Astrocyte (in vitro differentiated cells and primary cell): ENCODE measurements around the gene OTX2. TPM values are rescaled to one million over a fixed set of nuclear protein-coding genes. Genes with fewer than 3 reads are reported as not detected.
A peak's percentile ranks its signal among the peaks of the same experiment; 100 is the strongest.

Experiments used
- DNase-seq: peaks from one replicate; pipeline ENCODE4 v3.0.0-alpha.2; 2010; ENCODE audit warnings: low read depth
- FAIRE-seq: peaks from 2 replicates; lab custom pipeline; 2011; peaks lifted over from hg19 to GRCh38; lab: Jason Lieb, UNC
- H2AFZ ChIP-seq: 2 replicates; pipeline ENCODE4 v1.6.0; 2012; ENCODE audit warnings: low read depth, low read length, inconsistent platforms
- H3K27ac ChIP-seq: 2 replicates; pipeline ENCODE4 v1.5.1; 2011; ENCODE audit warnings: low read depth, low read length, inconsistent platforms
- H3K27me3 ChIP-seq: 2 replicates; pipeline ENCODE4 v1.6.0; 2011; ENCODE audit warnings: low read length, inconsistent platforms; ENCODE audit not compliant: insufficient read depth
- H3K36me3 ChIP-seq: 2 replicates; pipeline ENCODE4 v1.5.1; 2011; ENCODE audit warnings: low read length, inconsistent platforms; ENCODE audit not compliant: insufficient read depth
- H3K4me1 ChIP-seq: 2 replicates; pipeline ENCODE4 v1.5.1; 2011; ENCODE audit warnings: low read length, inconsistent platforms; ENCODE audit not compliant: insufficient read depth
- H3K4me2 ChIP-seq: 2 replicates; pipeline ENCODE4 v1.6.0; 2012; ENCODE audit warnings: low read length, inconsistent platforms
- H3K4me3 ChIP-seq: 2 replicates; pipeline ENCODE4 v1.5.1; 2011; ENCODE audit warnings: low read depth, mild to moderate bottlenecking, low read length, inconsistent platforms; ENCODE audit not compliant: insufficient read depth
- H3K79me2 ChIP-seq: 2 replicates; pipeline ENCODE4 v1.6.0; 2012; ENCODE audit warnings: mild to moderate bottlenecking, low read length, inconsistent platforms; ENCODE audit not compliant: insufficient read depth
- H3K9ac ChIP-seq: 2 replicates; pipeline ENCODE4 v1.6.0; 2012; ENCODE audit warnings: mild to moderate bottlenecking, low read length, inconsistent platforms
- H3K9me3 ChIP-seq: 2 replicates; pipeline ENCODE4 v1.5.1; 2012; ENCODE audit warnings: low read depth, mild to moderate bottlenecking, low read length, inconsistent platforms; ENCODE audit not compliant: insufficient read depth
- H4K20me1 ChIP-seq: 2 replicates; pipeline ENCODE4 v1.6.0; 2012; ENCODE audit warnings: low read length, inconsistent platforms; ENCODE audit not compliant: insufficient read depth
- H3K27ac Mint-ChIP-seq: one replicate; pipeline ENCODE4 v1.8.0; 2021; ENCODE audit warnings: mild to moderate bottlenecking, mixed read lengths; ENCODE audit not compliant: unreplicated experiment
- H3K27me3 Mint-ChIP-seq: one replicate; pipeline ENCODE4 v1.8.0; 2021; ENCODE audit warnings: low read depth, mixed read lengths; ENCODE audit not compliant: unreplicated experiment
- H3K36me3 Mint-ChIP-seq: one replicate; pipeline ENCODE4 v1.8.0; 2021; ENCODE audit warnings: low read depth, mixed read lengths; ENCODE audit not compliant: unreplicated experiment
- H3K4me1 Mint-ChIP-seq: one replicate; pipeline ENCODE4 v1.8.0; 2021; ENCODE audit warnings: low read depth, mixed read lengths; ENCODE audit not compliant: unreplicated experiment
- H3K4me3 Mint-ChIP-seq: one replicate; pipeline ENCODE4 v1.8.0; 2021; ENCODE audit warnings: mild to moderate bottlenecking, moderate library complexity, mixed read lengths; ENCODE audit not compliant: unreplicated experiment
- H3K9me3 Mint-ChIP-seq: one replicate; pipeline ENCODE4 v1.8.0; 2021; ENCODE audit warnings: mild to moderate bottlenecking, mixed read lengths; ENCODE audit not compliant: unreplicated experiment
- CTCF ChIP-seq: IDR thresholded peaks from 2 replicates; pipeline ENCODE4 v1.5.1; 2011; ENCODE audit warnings: low read depth, mild to moderate bottlenecking, inconsistent platforms, low read length, moderate library complexity; ENCODE audit not compliant: insufficient read depth
- EZH2 ChIP-seq: IDR thresholded peaks from 2 replicates; pipeline ENCODE4 v1.6.1; 2012; ENCODE audit warnings: mild to moderate bottlenecking, low read length, inconsistent platforms; ENCODE audit not compliant: insufficient read depth
- total RNA-seq: library from RNA; stranded (reverse); gene quantifications from 2 replicates; pipeline ENCODE4 v1.2.1, GENCODE V29; 2021

Gene OTX2
- total RNA-seq, 1 donor from 2014 or later = 8.2 TPM

- Histone ChIP-seq H3K36me3 (no peaks in the 10 kb centered on the region), H3K4me3 (peak overlapping the region; percentile 46), H3K27ac (peak overlapping the region; percentile 0), H4K20me1 (no peaks in the 10 kb centered on the region), H3K4me2 (peak overlapping the region; percentile 78), H3K27me3 (peaks cover 84% of the 10 kb centered on the region), H3K9ac (peak overlapping the region; percentile 59), H3K4me1 (no peaks in the 10 kb centered on the region), H2AFZ (no peak overlapping the region), H3K9me3 (peaks cover 2% of the 10 kb centered on the region), H3K79me2 (peaks cover 15% of the 10 kb centered on the region)
- H3K27me3 Mint-ChIP-seq = peaks cover 81% of the 10 kb centered on the region
- FAIRE-seq (no peak), DNase-seq (no peak)
- H3K27ac Mint-ChIP-seq = peak overlapping the region; percentile 75
- TF ChIP-seq CTCF (no peak), EZH2 (no peak)
- H3K9me3 Mint-ChIP-seq = peaks cover 29% of the 10 kb centered on the region
- peaks cover 9% of the 10 kb centered on the region for H3K36me3 Mint-ChIP-seq
- no peaks in the 10 kb centered on the region for H3K4me1 Mint-ChIP-seq
- peak overlapping the region; percentile 82 for H3K4me3 Mint-ChIP-seq
Observed at GRCh38 chr14:56807386-56808109, 2.7 kb downstream of the OTX2 start.

GRCh38 chr14:56806760-56807159 lies 3.5 kb downstream of the OTX2 start:
- H3K27me3 ChIP-seq = peaks cover 85% of the 10 kb centered on the region
- H3K4me3 Mint-ChIP-seq = no peak overlapping the region
- peak overlapping the region; percentile 41 for H3K27ac Mint-ChIP-seq
- peak overlapping the region; percentile 35 for H3K4me3 ChIP-seq
- peaks cover 9% of the 10 kb centered on the region for H3K36me3 Mint-ChIP-seq
- H3K9me3 ChIP-seq = peaks cover 2% of the 10 kb centered on the region
- H3K4me2 ChIP-seq = peak overlapping the region; percentile 78
- peak overlapping the region; percentile 12 for H3K9ac ChIP-seq
- no peaks in the 10 kb centered on the region for H4K20me1 ChIP-seq
- H3K4me1 Mint-ChIP-seq = no peaks in the 10 kb centered on the region
- DNase-seq = no peak
- H3K36me3 ChIP-seq = no peaks in the 10 kb centered on the region
- peaks cover 84% of the 10 kb centered on the region for H3K27me3 Mint-ChIP-seq
- no peaks in the 10 kb centered on the region for H3K4me1 ChIP-seq
- H3K27ac ChIP-seq = no peak overlapping the region
- no peak overlapping the region for H2AFZ ChIP-seq
- no peak for FAIRE-seq
- no peak for TF ChIP-seq EZH2
- no peak for TF ChIP-seq CTCF
- peaks cover 31% of the 10 kb centered on the region for H3K9me3 Mint-ChIP-seq
- peaks cover 15% of the 10 kb centered on the region for H3K79me2 ChIP-seq
